ENCODE results near the gene M1AP.
"Not testable (repeated sequence)": the region's sequence is repeated elsewhere in the genome, so short reads cannot be mapped to it uniquely, and the experiment has no call there.

Gene M1AP

DNA sequence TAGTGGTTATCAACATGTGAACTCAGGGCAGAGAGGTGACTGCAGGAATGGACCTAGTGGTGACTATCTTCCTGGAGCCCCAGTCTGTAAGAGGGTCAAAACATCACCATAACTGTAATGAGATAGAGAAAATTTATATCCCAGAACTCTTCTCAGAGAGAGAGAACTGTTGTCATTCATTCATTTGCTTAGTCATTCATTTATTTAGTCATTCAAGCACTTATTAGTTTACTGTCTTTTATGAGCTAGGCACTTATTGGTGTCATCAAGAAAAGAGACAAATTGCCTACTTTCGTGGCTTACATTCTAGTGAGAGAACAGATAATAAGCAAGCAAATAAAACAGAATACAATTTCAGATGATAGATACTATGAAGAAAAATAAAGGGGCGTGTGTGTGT, 59.5 kb downstream of the M1AP start:
- no peak for DNase-seq

DNA sequence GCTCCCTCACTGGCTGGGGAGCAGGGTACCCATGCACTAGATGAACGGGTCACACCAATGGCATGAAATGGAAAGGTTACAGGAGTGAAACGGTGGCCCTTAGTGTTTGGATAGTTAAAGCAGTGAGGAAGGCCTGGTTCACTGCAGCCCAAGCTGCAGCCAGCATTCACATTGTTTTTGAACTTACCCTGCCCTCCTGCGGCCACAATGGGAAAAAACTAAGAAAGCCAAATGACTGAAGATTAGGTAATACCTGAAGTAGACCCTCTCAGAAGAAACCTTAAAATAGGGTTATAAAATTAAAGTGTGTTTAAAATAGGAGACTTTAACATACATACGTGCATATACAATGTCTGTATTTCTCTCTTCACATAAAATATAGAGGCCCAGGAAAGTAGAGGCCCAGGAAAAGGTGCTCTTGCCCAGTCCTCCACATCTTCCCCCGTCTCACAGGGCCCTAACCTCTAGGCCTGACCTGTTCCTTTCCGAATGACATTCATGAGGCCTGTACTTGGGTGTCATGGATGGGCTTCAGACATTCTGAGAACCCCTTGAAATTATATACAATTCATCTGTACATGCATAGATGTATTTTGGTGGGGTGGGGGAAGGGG, 60.4 kb downstream of the M1AP start:
- DNase-seq: no peak

DNA sequence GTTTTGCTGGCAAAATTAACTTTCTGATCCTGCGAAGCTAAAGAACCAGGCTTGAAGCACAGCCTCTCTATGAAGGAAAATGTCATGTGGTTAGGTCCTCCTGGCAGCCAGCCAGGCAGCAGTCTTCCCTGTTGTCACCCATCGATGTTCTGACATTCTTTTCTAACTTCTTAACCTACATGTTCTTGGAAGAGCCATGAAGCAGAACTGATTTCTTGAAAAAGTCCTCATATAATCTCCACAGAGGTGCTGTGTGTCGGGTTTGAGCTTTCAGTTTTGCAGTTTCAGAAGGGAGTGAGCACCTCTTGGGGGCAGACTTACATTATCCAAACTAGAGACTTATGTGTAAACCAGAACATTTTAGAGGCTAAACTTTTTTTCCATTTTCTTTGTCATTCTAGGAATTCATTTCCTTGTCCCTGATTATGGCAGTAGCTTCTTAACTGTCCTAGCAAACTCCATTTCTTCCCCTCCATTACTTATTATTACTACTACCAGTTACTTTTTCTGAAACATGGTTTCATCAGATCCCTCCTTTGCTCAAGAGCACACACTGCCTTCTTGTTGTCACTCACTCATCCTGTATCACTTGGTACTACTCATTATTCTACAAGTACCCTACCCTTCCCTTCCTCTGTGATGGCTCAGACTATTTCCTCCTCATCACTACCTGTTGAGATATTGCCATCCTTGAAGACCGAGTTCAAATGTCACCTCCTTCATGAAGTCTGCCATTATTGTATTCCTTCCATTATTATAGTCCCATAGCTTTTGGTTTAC, 62.5 kb downstream of the M1AP start:
- DNase-seq: no peak

DNA sequence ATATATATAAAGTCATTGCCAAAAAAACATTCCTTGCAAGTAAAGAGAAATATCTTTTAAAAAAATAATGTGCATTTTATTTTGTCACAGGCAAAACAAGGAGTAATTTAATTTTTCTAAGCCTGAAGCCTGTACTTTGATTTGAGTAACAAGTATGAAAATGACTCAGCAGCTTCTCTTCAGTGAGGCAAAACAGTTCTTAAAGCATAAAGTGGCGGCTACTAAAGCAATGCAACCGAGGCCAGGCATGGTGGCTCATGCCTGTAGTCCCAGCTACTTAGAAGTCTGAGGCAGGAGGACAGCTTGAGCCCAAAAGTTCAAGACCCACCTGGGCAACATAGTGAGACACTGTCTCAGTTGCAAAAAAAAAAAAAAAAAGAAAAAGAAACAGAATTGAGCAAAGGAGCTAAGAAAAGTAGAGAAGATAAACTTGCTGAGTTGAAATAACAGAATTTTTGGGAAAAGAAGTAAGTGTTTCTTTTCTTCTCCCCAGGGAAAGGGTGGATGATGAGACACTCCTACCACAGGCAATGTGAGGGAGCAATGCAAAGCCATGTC, 64.0 kb downstream of the M1AP start:
- DNase-seq: no peak

DNA sequence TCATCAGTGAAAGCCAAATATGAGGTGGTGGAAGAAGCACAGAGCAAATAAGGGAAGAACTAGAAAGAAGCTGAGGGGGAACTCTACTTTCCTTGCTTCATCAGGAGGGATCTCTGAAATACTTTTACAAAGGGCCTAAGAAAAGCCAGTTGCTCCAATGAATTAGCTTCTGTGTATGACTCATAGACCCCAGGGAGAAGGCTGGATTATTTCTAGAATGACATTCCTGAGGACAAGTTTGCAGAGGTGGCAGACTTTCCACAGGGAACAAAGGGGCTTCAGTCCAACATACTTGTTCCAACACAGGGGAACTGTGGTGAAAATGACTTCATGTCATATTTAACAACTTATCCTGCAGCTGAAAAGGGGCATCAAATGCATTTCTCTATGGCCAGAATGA, 64.6 kb downstream of the M1AP start:
- no peak for DNase-seq

DNA sequence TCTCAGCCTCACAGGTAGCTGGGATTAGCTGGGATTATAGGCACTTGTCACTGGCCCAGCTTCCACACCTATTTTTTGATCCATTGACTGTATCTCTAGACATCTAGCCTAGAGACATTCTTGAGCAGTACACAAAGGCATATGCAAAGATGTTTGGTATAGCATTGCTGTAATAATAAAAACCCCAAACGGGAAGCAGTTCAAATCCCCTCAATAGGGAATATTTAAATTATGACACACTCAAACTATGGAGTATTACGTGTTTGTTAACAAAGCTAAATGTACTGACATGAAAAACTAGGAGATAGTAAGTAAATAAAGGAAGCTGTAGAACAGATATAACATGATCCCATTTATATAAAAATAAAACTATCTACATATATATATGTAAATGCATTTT, 65.9 kb downstream of the M1AP start:
- no peak for DNase-seq

DNA sequence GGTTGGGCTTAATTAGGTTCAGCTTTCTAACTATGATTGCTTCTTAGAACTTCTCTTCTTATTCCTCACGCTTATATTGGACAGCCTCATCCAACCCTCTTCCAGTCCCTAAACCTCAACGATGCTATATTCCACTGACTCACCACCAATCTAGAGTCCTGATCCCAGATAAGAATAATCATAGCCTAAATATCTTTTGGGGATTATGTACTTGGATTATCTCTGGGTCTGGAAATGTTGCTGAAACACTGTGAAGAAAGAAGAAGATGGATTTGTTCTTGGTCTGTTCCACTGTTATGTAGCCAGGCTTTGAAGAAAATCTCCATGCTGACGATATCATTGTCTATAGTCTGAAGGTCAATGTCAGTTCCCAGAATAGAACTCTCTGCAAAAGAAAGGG, 66.7 kb downstream of the M1AP start:
- DNase-seq: no peak

DNA sequence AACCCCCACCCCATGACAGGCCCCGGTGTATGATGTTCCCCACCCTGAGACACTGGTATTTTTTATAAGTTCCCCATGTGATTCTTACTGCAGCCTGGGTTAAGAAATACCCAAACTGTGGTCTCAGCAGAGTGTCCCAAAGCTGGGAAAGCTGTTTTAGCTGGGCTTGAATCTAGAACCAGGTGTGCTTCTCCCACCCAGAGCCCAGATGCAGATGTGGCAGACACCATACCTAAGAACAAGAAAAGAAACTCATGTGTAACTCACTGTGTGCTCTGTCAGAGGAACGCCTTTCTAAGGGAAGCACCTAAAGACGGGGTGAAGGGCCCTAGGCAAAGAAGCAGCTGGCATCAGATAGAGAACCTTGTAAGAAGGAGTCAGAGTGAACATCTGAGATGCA, 69.7 kb downstream of the M1AP start:
- no peak for DNase-seq

DNA sequence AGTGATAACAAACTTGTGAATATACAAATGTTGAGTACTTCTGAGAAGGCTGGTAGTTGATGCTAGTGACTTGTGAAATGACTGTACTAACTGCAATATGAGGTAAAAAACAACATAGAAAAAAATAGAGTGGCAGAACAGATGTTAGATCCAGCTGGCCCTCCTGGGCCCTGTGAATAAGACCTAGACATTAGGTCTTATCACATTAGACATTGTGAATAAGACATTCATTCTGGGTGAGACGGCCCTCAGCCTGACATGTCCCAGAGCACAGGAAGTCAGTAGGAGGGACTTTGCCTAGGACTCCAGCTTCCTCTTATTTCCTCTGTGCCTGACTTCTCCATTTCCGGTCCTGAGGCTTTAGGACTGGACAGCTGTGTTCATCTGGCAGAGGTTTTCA, 70.7 kb downstream of the M1AP start:
- no peak for DNase-seq

DNA sequence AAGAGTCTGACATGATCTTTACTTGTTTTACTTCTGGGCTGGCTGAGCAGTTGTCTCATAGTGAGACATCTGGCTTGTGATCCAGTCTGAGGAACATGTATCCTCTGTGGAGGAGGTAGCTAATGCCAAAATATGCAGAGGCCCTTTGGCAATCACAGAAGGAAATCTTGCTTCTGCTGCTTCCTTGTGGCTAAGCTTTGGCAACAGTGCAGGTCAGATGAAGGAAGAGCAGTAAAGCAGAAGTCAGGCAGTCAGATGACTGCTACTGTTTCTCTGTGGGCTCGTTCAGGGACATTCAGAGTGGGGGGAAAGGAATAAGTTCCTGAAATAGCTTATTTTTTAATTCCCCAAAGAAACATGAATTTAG, 71.3 kb downstream of the M1AP start:
- DNase-seq: no peak

DNA sequence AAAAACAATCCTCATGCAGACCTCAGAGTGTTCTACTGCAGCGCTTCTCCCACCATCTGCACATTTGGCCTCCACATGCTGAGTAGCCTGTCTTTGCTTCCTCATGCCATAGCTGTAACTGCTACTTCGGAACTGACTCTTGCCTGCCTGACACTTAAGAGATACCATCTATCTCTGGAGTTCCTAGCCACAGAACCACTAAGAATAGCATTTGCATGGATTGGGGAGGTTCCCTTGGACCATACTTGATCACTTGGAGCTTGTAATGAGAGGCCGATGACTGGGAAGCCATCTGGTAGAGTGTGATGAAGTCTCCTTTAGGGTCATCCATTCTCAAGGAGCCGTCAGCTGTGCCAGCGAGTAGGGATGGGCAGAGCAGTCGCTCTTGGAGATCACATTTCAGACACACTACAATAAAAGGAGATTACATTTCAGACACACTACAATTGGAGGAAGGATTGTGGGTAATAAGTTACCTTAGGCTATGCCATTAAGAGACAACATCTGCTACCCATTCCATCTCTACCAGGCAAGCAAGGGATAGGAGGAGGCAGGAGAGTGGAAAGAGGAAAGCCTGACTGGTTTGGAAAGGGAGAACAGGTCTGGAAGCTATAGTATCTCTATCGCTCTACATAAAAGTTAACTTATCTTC, 71.8 kb downstream of the M1AP start:
- peak; percentile 98 for DNase-seq

DNA sequence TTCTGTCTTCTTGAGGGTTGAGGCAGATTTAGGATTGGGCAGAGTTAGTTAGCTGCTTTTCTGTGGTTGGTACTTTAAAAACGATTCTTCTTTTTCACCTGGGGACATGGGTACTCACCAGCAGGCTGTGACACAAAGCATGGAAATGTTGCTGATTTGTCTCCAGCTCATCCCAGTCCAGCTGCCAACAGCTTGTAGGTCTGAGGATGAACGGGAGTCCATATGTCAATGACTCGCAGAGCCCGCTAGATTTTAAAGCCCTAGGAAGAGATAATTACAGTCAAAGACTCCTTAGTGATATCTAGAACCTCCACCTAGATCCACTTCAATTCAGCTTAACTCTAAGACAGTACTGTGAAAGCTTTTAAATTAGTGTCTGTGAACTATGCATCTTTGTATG, 72.8 kb downstream of the M1AP start:
- peak; percentile 47 for DNase-seq

DNA sequence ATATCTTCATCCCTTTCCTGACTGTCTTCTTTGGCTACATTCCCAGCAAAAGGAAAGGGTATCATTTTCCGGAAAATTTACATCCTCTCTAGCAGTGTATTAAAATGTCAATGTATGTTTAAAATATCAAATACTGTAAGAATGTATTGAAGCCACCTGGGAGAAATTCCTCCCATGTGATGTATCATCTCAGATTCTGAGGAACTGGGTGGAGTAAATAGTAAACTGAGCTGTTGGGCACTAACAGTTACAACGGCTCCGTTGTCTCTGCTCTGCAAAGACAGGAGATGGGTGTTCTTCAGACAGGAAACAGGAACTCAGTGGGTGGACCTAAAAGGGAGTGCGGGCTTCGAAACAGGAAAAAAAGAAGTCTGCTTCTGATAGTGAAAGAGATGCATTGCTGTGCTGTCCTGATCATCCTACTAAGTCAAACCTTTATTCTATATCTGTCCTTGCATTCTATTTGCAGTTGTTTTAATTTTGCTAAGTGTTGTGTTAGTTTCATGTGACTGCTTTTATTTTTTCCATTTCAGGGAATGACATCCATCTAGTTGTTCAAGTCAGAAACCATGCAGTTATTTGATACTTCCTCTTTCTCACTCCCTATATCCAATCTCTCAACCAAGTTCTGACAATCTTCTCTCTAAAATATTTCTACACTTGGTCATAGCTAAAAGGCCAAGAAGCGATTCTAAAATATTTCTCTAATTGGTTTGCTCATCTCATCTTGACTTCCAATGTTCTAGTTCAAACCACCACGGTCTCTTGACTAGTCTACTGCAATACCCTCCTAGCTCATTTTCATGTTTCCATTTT, 74.2 kb downstream of the M1AP start:
- DNase-seq: no peak

DNA sequence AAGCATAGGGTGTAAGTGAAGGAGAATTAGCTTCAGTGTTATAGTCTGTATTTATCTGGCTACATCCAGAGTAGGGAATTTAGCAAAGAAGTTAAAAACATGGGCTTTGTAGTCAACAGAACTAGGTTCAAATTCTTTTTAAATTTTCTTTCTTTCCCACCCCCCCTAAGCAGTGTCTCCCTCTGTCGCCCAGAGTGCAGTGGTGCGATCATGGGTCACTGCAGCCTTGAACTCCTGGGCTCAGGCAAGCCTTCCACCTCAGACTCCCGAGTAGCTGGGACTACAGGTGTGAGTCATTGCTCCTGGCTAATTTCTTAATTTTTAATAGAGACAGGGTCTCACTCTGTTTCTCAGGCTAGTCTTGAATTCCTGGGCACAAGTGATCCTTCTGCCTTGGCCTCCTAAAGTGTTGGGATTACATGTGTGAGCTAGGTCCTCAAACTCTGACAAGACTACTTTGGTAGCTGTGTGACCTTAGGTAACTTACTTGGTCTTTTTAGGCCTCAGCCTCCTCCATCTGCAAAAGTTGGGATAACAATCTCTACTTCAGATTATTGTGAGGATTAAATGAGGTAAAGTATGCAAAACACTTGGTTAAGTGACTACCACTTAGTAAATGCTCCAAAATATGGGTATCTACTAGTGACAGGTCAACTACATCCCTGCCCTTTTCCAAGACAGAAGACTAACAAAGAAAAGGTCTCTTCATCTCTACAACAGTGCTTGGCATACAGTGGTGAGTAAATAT, 75.8 kb downstream of the M1AP start:
- no peak for DNase-seq

DNA sequence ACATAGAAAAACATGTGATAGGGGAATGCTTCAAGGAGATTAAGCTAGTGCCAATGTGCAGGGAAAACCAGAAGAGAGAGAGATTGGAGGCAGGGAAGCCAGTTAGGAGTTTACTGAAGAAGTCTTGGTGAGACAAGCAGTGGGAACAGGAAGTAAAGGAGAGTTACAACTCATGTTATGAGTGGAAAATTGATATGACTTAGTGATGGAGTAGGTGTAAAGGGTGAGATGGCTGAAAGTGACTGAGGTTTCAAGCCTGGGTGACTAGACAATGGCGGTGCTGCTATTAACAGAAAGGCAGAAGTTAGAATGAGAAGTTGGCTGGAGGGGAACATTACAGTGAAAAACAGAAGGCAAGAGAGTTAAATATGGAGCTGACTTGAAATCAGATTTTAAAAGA, 77.1 kb downstream of the M1AP start:
- DNase-seq: no peak

DNA sequence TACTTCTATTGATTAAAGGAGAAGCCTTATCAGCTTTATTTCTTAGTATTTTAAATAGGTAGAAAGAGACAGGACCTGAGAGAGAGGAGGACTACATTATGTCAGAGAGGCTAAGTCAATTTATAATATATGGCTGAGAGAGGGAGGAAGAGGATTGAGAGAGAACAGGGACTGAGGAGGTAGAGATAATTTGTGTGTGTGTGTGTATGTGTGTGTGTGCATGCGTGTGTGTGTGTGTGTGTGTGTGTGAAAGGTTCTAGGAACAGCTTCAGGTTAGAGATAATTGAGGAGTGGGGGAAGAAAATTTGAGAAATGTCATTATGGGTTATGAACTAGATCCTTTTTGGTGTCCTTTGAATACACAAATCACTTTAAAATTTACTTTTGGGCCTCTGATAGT, 78.4 kb downstream of the M1AP start:
- DNase-seq: no peak

DNA sequence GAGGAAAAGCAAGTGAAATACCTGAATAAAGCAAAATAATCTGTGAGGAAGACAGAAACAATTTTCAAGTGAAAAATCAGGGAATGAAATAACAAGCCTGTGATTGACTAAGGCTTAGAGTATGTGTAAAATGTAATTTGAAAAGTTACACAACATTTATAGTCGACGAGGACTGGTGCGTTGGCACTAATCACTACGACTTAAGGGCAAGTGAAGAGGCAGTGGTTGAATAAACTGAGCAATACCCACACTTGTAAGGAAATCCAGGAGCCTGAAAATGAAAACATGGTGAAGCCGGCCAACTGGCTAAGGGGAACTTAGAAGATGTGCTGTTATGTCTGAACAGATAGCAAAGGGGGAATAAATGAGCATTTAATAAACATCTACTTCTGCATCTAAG, 80.2 kb downstream of the M1AP start:
- DNase-seq: no peak

DNA sequence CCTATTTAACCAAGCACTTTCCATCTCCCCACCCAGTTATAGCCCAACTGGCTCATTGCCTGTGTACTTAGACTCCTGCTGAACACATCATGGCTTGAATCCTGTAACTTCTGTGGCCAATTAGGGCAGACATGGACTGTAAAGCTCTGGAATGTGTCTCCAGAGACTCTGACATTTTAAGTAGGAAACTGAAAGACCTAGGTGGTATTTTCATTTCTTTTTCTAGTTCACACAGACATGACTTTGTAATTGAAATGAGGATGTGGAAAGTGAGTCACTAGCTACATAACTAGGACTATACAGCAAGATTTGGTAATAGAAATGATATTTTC, 81.4 kb downstream of the M1AP start:
- DNase-seq: no peak

DNA sequence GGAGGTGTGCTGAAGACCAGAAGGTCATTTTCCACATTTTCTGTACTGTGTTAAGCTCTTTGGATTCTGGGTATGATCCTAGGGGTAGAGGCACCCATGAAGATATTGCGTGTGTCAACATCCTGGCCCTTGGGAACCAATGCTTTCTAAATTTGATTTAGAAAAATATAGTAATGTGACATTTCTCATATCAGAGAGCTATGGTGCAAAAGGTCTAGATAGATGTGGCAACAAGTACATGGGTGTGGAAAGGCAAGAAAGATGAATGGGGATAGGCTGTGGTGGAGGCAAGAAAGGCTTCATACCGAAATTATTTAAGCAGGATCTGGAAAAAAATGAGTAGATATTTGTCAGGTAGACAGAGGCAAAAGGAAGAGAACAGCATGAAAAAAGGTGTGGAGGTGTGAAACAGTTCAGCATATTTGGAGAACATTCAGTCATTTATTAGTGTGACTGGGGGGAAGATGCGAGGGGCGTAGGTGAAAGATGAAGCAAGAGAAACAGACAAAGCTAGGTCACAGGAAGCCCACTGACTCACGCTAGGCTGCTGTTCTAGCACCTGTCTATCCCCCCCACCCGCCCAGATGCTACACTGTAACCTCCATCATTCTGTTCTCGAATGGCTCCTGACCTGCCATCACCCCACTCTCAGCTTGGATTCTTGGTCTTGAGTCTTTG, 81.9 kb downstream of the M1AP start:
- no peak for DNase-seq

DNA sequence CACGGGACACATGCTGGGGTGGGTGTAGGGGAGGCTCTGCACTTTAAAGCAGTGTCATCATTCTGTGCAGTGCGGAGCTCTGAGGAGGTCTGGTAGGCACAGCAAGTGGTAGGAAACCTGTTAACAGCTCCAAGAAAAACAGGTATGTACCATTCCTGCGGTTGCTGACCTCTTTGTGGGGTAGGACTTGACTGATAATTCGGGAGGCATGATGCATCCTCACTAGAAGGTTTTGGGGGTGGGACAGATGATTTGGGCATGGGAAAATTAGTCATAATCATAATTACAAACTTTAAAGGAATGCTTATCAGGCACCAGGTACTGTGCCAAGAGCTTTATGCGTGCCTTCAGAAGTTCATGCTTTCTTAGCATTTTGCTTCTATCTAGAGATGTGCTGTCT, 83.9 kb downstream of the M1AP start:
- DNase-seq: no peak

DNA sequence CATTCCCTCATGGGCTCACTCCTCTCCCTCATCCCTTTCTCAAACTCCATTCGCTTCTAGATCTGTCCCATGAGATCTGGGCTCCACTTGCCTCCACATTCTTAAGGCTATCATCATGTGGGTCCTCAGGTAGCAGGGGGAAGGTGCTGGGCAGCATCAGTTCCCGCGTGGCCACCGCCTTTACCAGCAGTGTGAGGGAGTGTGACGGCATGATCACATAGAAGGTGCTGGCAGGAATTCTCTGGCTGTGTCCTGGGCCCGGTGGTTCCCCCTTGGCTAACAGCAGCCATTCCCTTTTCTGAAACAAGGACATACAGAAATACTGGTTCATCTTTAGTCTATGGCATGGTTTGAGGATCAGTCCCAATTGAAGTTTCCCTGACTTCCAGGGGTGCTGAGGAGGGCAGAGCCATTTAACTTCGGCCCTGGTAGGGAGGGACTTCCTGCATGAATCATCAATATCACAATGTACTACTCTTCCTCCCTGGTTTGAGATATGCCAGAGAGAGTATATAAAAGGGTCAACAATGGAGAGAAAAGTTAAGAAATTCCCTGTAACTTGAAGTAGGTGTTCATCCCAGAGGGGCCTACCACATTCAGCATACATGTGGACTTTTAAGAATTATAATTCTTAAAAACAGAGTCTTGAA, 85.9 kb downstream of the M1AP start:
- DNase-seq: no peak

DNA sequence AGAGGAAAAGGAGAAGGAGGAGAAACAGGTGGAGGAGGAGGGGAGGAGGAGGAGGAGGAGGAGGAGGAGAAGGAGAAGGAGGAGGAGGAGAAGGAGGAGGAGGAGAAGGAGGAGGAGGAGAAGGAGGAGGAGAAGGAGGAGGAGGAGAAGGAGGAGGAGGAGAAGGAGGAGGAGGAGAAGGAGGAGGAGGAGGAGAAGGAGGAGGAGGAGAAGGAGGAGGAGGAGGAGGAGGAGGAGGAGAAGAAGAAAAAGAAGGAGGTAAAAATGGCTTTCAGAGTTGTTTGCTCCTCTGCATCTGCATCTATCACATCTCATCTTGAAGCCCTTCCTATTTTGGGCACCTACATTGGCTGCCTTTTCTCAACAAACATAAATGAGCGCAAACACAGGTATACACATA, 87.1 kb downstream of the M1AP start:
- DNase-seq: not testable (repeated sequence)

Measured in NCI-H524 treated with DMSO at 0.1 percent for 48 hours (cell line).